OCI-LY7 (cell line): ENCODE results near the gene CAPN9. TPM values are rescaled to one million over a fixed set of nuclear protein-coding genes. Genes with fewer than 3 reads are reported as not detected.

ENCODE experiments used
- BruUV-seq: library from RNA; stranded (reverse); fragments of 400-500 nt; replicated peaks from 2 replicates; lab custom pipeline; 2021; lab: Mats Ljungman, UMichigan
- CTCF ChIA-PET: fragments of 300-600 bp; sonication (Branson Sonifier 250); formaldehyde crosslinking; loops from one replicate; lab custom pipeline; 2022; ENCODE audit warnings: antibody characterized with exemption; ENCODE audit not compliant: unreplicated experiment; lab: Charles Lee
- POLR2A ChIA-PET: fragments of 300-600 bp; sonication (Branson Sonifier 250); formaldehyde crosslinking; loops from one replicate; lab custom pipeline; 2022; ENCODE audit warnings: antibody characterized with exemption; lab: Charles Lee
- DNase-seq: peaks from one replicate; pipeline ENCODE4 v3.0.0-alpha.2; 2015; ENCODE audit warnings: low spot score
- H2AFZ ChIP-seq: fragments of 200-600 bp; sonication (generic), shearing (Covaris generic); 2 replicates; pipeline ENCODE4 v1.6.1; 2014; ENCODE audit warnings: mild to moderate bottlenecking, antibody characterized with exemption, low read length, moderate library complexity
- H3K27ac ChIP-seq: fragments of 200-600 bp; sonication (generic); 2 replicates; pipeline ENCODE4 v1.5.1; 2014; ENCODE audit warnings: mixed run types, low read depth, mild to moderate bottlenecking, moderate library complexity, low read length, inconsistent platforms; ENCODE audit not compliant: poor library complexity, severe bottlenecking
- H3K36me3 ChIP-seq: fragments of 200-600 bp; sonication (generic); 2 replicates; pipeline ENCODE4 v1.6.1; 2014; ENCODE audit warnings: mild to moderate bottlenecking, antibody characterized with exemption, low read length, moderate library complexity, mixed read lengths; ENCODE audit not compliant: insufficient read depth
- H3K4me1 ChIP-seq: fragments of 200-600 bp; sonication (generic); 2 replicates; pipeline ENCODE4 v1.5.1; 2014; ENCODE audit warnings: mild to moderate bottlenecking, low read length; ENCODE audit not compliant: insufficient read depth, poor library complexity, severe bottlenecking
- H3K4me2 ChIP-seq: fragments of 200-600 bp; sonication (generic); 2 replicates; pipeline ENCODE4 v1.6.1; 2014; ENCODE audit warnings: mild to moderate bottlenecking, low read length
- H3K4me3 ChIP-seq: fragments of 200-600 bp; sonication (generic); 2 replicates; pipeline ENCODE4 v1.5.1; 2014; ENCODE audit warnings: mild to moderate bottlenecking, low read depth, low read length; ENCODE audit not compliant: poor library complexity, severe bottlenecking
- H3K79me2 ChIP-seq: fragments of 200-600 bp; sonication (generic); 2 replicates; pipeline ENCODE4 v1.6.1; 2016; ENCODE audit warnings: low read depth, mild to moderate bottlenecking, low read length, moderate library complexity, mixed read lengths; ENCODE audit not compliant: insufficient read depth
- H3K9me2 ChIP-seq: fragments of 200-600 bp; sonication (generic); 2 replicates; pipeline ENCODE4 v1.6.1; 2016; ENCODE audit warnings: mild to moderate bottlenecking, low read length, mixed read lengths; ENCODE audit not compliant: insufficient read depth
- H3K9me3 ChIP-seq: fragments of 200-600 bp; sonication (generic); 2 replicates; pipeline ENCODE4 v1.6.1; 2014; ENCODE audit warnings: mild to moderate bottlenecking, mixed run types, low read length, mixed read lengths
- H4K20me1 ChIP-seq: fragments of 200-600 bp; sonication (generic); 2 replicates; pipeline ENCODE4 v1.6.1; 2014; ENCODE audit warnings: mild to moderate bottlenecking, antibody characterized with exemption, low read length, moderate library complexity, mixed read lengths; ENCODE audit not compliant: insufficient read depth
- CTCF ChIP-seq: fragments of 200-600 bp; sonication (generic); conservative IDR thresholded peaks from 2 replicates; pipeline ENCODE4 v1.5.1; 2014; ENCODE audit warnings: mild to moderate bottlenecking, antibody characterized with exemption, low read length, moderate library complexity, mixed read lengths
- EZH2phosphoT487 ChIP-seq: fragments of 200-600 bp; sonication (generic); IDR thresholded peaks from 2 replicates; pipeline ENCODE4 v1.6.1; 2018; ENCODE audit warnings: low read depth, borderline replicate concordance, mild to moderate bottlenecking, mixed run types, antibody characterized with exemption, low read length, moderate library complexity, mixed read lengths
- intact Hi-C: fragments of 100-400 bp; cut with micrococcal nuclease; formaldehyde crosslinking; loops from one replicate; pipeline ENCODE4 v1.10.0; 2022; ENCODE audit not compliant: unreplicated experiment
- total RNA-seq, 2 experiments: library from RNA; depleted of rRNA in 1 of 2; stranded (reverse); fragments of >200 nt in 1 of 2; shearing (Covaris generic) in 1 of 2; gene quantifications; 2 replicates each; pipeline ENCODE4 v1.2.3, GENCODE V29; 2014 to 2022

CAPN9 gene
- total RNA-seq, 2 experiments from 2014 or later = not detected

GRCh38 chr1:230816018-230816417, 68.8 kb downstream of the CAPN9 start:
- ChIA-PET CTCF (no interaction called here), POLR2A (no interaction called here)
- H3K4me2 ChIP-seq = no peak overlapping the region
- no peaks in the 10 kb centered on the region for H3K36me3 ChIP-seq
- 0 out of 2 replicates have a peak, but pooled peaks cover 5% of the 10 kb centered on the region for H3K9me3 ChIP-seq
- TF ChIP-seq EZH2phosphoT487 = no peak
- TF ChIP-seq CTCF = no peak
- BruUV-seq = no TSS peak
- H4K20me1 ChIP-seq = no peaks in the 10 kb centered on the region
- H3K9me2 ChIP-seq = no peaks in the 10 kb centered on the region
- H2AFZ ChIP-seq = no peak overlapping the region
- DNase-seq = no peak
- no peaks in the 10 kb centered on the region for H3K79me2 ChIP-seq
- H3K4me1 ChIP-seq = no peaks in the 10 kb centered on the region
- intact Hi-C loops = no loop called here
- H3K4me3 ChIP-seq = no peak overlapping the region
- H3K27ac ChIP-seq = no peak overlapping the region

GRCh38 chr1:230818367-230818766, 71.2 kb downstream of the CAPN9 start:
- Histone ChIP-seq H3K79me2 (no peaks in the 10 kb centered on the region), H2AFZ (no peak overlapping the region), H3K9me2 (no peaks in the 10 kb centered on the region), H3K9me3 (no peaks in the 10 kb centered on the region), H4K20me1 (no peaks in the 10 kb centered on the region), H3K4me1 (no peaks in the 10 kb centered on the region), H3K27ac (no peak overlapping the region), H3K36me3 (no peaks in the 10 kb centered on the region), H3K4me3 (no peak overlapping the region), H3K4me2 (no peak overlapping the region)
- ChIA-PET CTCF (no interaction called here), POLR2A (no interaction called here)
- intact Hi-C loops = no loop called here
- no TSS peak for BruUV-seq
- TF ChIP-seq CTCF = no peak
- TF ChIP-seq EZH2phosphoT487 = no peak
- no peak for DNase-seq

- H4K20me1 ChIP-seq = no peaks in the 10 kb centered on the region
- no peaks in the 10 kb centered on the region for H3K4me1 ChIP-seq
- CTCF ChIA-PET = no interaction called here
- no peak overlapping the region for H3K4me2 ChIP-seq
- intact Hi-C loops = no loop called here
- POLR2A ChIA-PET = no interaction called here
- no peak overlapping the region for H2AFZ ChIP-seq
- no peaks in the 10 kb centered on the region for H3K9me3 ChIP-seq
- no peaks in the 10 kb centered on the region for H3K9me2 ChIP-seq
- no peak for TF ChIP-seq CTCF
- H3K27ac ChIP-seq = no peak overlapping the region
- no peaks in the 10 kb centered on the region for H3K36me3 ChIP-seq
- BruUV-seq = no TSS peak
- no peaks in the 10 kb centered on the region for H3K79me2 ChIP-seq
- DNase-seq = no peak
- H3K4me3 ChIP-seq = no peak overlapping the region
These were observed 71.7 kb downstream of the CAPN9 start for GRCh38 chr1:230818901-230819300.
